ENCODE measurements around the gene TOMM40L.
A peak's percentile ranks its signal among the peaks of the same experiment; 100 is the strongest.

TOMM40L gene

GRCh38 chr1:161201836-161202712, 23.8 kb upstream of the TOMM40L start, which contains the start of gene NDUFS2:
Gene NDUFS2, plus strand, starts transcription at chr1:161202367. Its CDS starts 19 bp downstream, at chr1:161202386.
- H3K4me1 Mint-ChIP-seq, result peaks cover 37% of the 10 kb centered on the region
- no peaks in the 10 kb centered on the region for H3K27me3 Mint-ChIP-seq
- peaks cover 26% of the 10 kb centered on the region for H3K36me3 Mint-ChIP-seq
- H3K4me3 Mint-ChIP-seq, result peak within 1 kb of the TSS; percentile 95
- ATAC-seq, result peak; percentile 99
- H3K27ac Mint-ChIP-seq, result peak within 1 kb of the TSS; percentile 96
- no peaks in the 10 kb centered on the region for H3K9me3 Mint-ChIP-seq

GRCh38 chr1:161206411-161207140, 19.3 kb upstream of the TOMM40L start:
- H3K27me3 Mint-ChIP-seq, result no peaks in the 10 kb centered on the region
- H3K4me3 Mint-ChIP-seq, result no peak overlapping the region
- no peak overlapping the region for H3K27ac Mint-ChIP-seq
- ATAC-seq, result no peak
- H3K9me3 Mint-ChIP-seq, result no peaks in the 10 kb centered on the region
- peaks cover 40% of the 10 kb centered on the region for H3K4me1 Mint-ChIP-seq
- H3K36me3 Mint-ChIP-seq, result peaks cover 58% of the 10 kb centered on the region

- Mint-ChIP-seq H3K27ac (no peak overlapping the region), H3K9me3 (no peaks in the 10 kb centered on the region), H3K27me3 (no peaks in the 10 kb centered on the region), H3K36me3 (peaks cover 64% of the 10 kb centered on the region), H3K4me1 (peaks cover 36% of the 10 kb centered on the region), H3K4me3 (no peak overlapping the region)
- ATAC-seq, result no peak
These were observed 18.7 kb upstream of the TOMM40L start for GRCh38 chr1:161207173-161207572.

- no peaks in the 10 kb centered on the region for H3K9me3 Mint-ChIP-seq
- peaks cover 22% of the 10 kb centered on the region for H3K4me1 Mint-ChIP-seq
- no peaks in the 10 kb centered on the region for H3K27me3 Mint-ChIP-seq
- no peak overlapping the region for H3K4me3 Mint-ChIP-seq
- ATAC-seq, result peak; percentile 80
- H3K36me3 Mint-ChIP-seq, result peaks cover 79% of the 10 kb centered on the region
- no peak overlapping the region for H3K27ac Mint-ChIP-seq
These were observed 16.0 kb upstream of the TOMM40L start for GRCh38 chr1:161209790-161210409.

- no peaks in the 10 kb centered on the region for H3K9me3 Mint-ChIP-seq
- peaks cover 35% of the 10 kb centered on the region for H3K4me1 Mint-ChIP-seq
- H3K36me3 Mint-ChIP-seq, result peaks cover 56% of the 10 kb centered on the region
- H3K4me3 Mint-ChIP-seq, result no peak overlapping the region
- H3K27me3 Mint-ChIP-seq, result peaks cover 11% of the 10 kb centered on the region
- H3K27ac Mint-ChIP-seq, result no peak overlapping the region
- ATAC-seq, result no peak
These were observed 11.5 kb upstream of the TOMM40L start for GRCh38 chr1:161214369-161214768.

- no peak for ATAC-seq
- no peak within 1 kb of the TSS for H3K27ac Mint-ChIP-seq
- H3K27me3 Mint-ChIP-seq, result peaks cover 11% of the 10 kb centered on the region
- H3K9me3 Mint-ChIP-seq, result no peaks in the 10 kb centered on the region
- H3K4me3 Mint-ChIP-seq, result no peak within 1 kb of the TSS
- H3K36me3 Mint-ChIP-seq, result peaks cover 49% of the 10 kb centered on the region
- H3K4me1 Mint-ChIP-seq, result peaks cover 28% of the 10 kb centered on the region
These were observed 10.8 kb upstream of the TOMM40L start, which contains the start of gene FCER1G for GRCh38 chr1:161215076-161215475. Gene FCER1G, plus strand, starts transcription at chr1:161215295. Its CDS starts 27 bp downstream, at chr1:161215322.

- Mint-ChIP-seq H3K4me1 (peaks cover 27% of the 10 kb centered on the region), H3K27ac (no peak overlapping the region)
These were observed 8.7 kb upstream of the TOMM40L start for GRCh38 chr1:161216945-161217712.

GRCh38 chr1:161217831-161218230, 8.0 kb upstream of the TOMM40L start:
- no peak overlapping the region for H3K27ac Mint-ChIP-seq
- no peak overlapping the region for H3K4me3 Mint-ChIP-seq
- peaks cover 25% of the 10 kb centered on the region for H3K36me3 Mint-ChIP-seq
- H3K27me3 Mint-ChIP-seq, result peaks cover 24% of the 10 kb centered on the region
- H3K4me1 Mint-ChIP-seq, result peaks cover 27% of the 10 kb centered on the region
- no peaks in the 10 kb centered on the region for H3K9me3 Mint-ChIP-seq
- no peak for ATAC-seq

More at GRCh38 chr1:161216945-161217712, 8.7 kb upstream of the TOMM40L start:
- peaks cover 29% of the 10 kb centered on the region for H3K36me3 Mint-ChIP-seq
- peak; percentile 91 for ATAC-seq
- no peak overlapping the region for H3K4me3 Mint-ChIP-seq
- peaks cover 17% of the 10 kb centered on the region for H3K27me3 Mint-ChIP-seq
- H3K9me3 Mint-ChIP-seq, result no peaks in the 10 kb centered on the region

- H3K27ac Mint-ChIP-seq, result no peak overlapping the region
- H3K4me3 Mint-ChIP-seq, result no peak overlapping the region
- H3K27me3 Mint-ChIP-seq, result peaks cover 30% of the 10 kb centered on the region
- H3K9me3 Mint-ChIP-seq, result no peaks in the 10 kb centered on the region
- ATAC-seq, result no peak
- H3K4me1 Mint-ChIP-seq, result peaks cover 27% of the 10 kb centered on the region
- H3K36me3 Mint-ChIP-seq, result peaks cover 18% of the 10 kb centered on the region
These were observed 7.4 kb upstream of the TOMM40L start for GRCh38 chr1:161218301-161219077.

GRCh38 chr1:161219078-161219892, 6.6 kb upstream of the TOMM40L start:
- Mint-ChIP-seq H3K27me3 (peaks cover 38% of the 10 kb centered on the region), H3K4me1 (peaks cover 27% of the 10 kb centered on the region), H3K9me3 (no peaks in the 10 kb centered on the region), H3K36me3 (peaks cover 10% of the 10 kb centered on the region), H3K27ac (no peak overlapping the region), H3K4me3 (no peak overlapping the region)
- no peak for ATAC-seq

GRCh38 chr1:161220002-161220401, 5.9 kb upstream of the TOMM40L start:
- Mint-ChIP-seq H3K9me3 (no peaks in the 10 kb centered on the region), H3K27me3 (peaks cover 38% of the 10 kb centered on the region), H3K4me1 (peaks cover 28% of the 10 kb centered on the region), H3K4me3 (no peak overlapping the region), H3K27ac (no peak overlapping the region), H3K36me3 (peaks cover 3% of the 10 kb centered on the region)
- ATAC-seq, result no peak

GRCh38 chr1:161222175-161223019, 3.5 kb upstream of the TOMM40L start:
- Mint-ChIP-seq H3K27me3 (peaks cover 38% of the 10 kb centered on the region), H3K4me3 (no peak overlapping the region), H3K9me3 (no peaks in the 10 kb centered on the region), H3K4me1 (peaks cover 38% of the 10 kb centered on the region), H3K36me3 (no peaks in the 10 kb centered on the region), H3K27ac (no peak overlapping the region)
- ATAC-seq, result no peak

Measured in stimulated activated memory B cell treated with anti-CD40 and anti-IgM and Interleukin-4, amounts not matched to agents 10 μg/mL and 1 μg/mL and 100 μg/mL, for 72 hours (primary cell).